Subcutaneous preadipocyte (primary cell): Measurements from ENCODE around the gene COA8. TPM values are rescaled to one million over a fixed set of nuclear protein-coding genes. Genes with fewer than 3 reads are reported as not detected.

Experiments
- small RNA-seq: library from RNA; depleted of rRNA; stranded (forward); fragments of <200 nt; gene quantifications from one replicate; pipeline ENCODE3, GENCODE V24; 2012
- total RNA-seq: library from RNA; depleted of rRNA; stranded (reverse); fragments of >200 nt; gene quantifications from 2 replicates; pipeline ENCODE4 v1.2.3, GENCODE V29; 2012

COA8 gene
- total RNA-seq = 18.0 and 18.4 TPM in 2 replicates

DNA sequence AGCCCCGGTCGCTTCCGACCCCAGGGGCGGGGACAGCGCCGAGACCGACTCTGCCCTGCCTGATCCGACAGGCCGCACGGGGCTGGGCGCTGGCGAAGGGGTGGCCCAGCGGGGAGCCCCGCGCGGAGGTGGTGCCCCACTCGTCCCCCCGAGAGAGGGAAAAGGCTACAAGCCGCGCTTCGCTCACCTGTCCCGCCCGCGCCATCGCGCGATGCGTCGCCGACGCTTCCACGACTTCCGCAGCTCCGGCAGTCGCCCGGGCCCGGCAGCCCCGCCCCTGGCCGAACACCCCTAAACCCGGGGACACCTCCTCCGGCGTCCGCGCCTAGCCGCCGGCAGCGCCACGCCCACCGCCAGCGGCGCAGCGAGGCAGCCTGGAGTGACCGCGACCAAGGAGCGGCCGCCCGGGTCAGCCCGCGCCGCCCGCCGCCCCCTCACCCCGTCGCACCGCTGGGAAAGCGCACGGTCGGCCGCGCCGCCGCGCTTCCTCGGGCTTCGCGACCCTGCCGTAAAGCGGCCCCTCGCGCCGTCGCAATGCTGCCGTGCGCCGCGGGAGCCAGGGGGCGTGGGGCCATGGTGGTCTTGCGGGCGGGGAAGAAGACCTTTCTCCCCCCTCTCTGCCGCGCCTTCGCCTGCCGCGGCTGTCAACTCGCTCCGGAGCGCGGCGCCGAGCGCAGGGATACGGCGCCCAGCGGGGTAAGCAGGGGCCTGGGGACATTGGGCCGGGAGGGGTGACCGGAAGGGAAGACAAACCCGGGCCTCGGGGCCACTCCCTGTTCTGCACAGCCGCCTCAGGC is at the start of gene COA8, which contains the start of gene BAG5:
Gene COA8 (plus strand): TSS at position 532 of the 797 bp plus-strand sequence. CDS start 42 bp downstream, at position 574.
Gene BAG5 (minus strand): TSS at position 229 of the 797 bp plus-strand sequence. CDS start 1,493 bp downstream, outside the sequence.

DNA sequence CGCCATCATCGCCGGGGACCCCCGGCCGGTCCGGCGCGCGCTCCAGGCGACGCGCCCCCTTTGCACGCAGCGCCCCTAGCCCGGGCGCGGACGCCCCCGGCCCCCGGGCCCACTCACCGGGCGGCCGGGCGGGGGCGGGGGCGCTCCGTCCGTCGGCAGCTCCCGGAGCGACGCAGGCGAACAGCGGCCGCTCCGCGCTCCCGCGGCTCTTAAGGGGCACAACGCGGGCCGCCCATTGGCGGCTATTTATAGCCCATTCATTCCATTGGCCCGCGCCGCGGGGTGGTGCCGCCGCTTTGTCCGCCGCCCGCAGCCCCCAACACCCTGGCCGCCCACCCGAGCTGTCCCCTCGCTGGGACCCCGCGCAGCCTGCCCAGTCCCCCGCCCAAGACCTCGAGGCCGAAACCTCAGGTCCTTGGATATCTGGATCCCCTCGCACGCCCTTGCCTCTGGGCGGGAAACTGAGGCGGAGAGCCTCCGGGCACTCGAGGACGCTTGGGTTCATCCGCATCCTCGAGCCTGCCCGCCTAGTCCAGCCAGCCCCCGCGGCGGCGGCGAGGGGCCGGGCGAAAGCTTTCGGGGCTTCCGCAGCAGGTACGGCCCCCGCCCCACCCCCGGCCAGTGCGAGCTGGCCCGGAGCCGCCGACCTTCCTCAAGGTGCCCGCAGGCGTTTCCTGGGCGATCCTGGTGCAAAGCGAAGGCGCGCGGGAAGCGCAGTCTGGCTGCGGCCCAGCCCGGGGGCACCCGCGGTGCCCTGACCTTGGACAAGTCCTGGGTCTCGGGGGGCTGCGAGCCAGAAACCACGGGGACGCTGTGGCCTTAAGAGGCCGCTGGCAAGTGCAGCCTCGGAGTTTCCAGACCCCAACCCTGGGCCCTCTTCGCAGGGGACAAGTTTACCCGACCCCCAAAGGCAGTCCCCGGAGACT is 39.8 kb upstream of the COA8 start, which contains the start of gene CKB:
Gene CKB (minus strand): TSS at position 182 of the 926 bp plus-strand sequence. CDS start 337 bp downstream, outside the sequence.

GRCh38 chr14:103528587-103529382 is 34.0 kb upstream of the COA8 start, which contains the start of gene TRMT61A:
TSS of gene TRMT61A (plus strand) at chr14:103529196. CDS start at chr14:103529979, 783 bp downstream.

GRCh38 chr14:103628684-103629502 is 66.1 kb downstream of the COA8 start, which contains the start of gene KLC1:
TSS of gene KLC1 (plus strand) at chr14:103629211. CDS start at chr14:103654565, 25,354 bp downstream.

Small RNAs within 50 kb of the gene (small RNA-seq; reads per million reads assigned to genes)
- gene RNU4-68P = not detected
- gene RNU7-160P = not detected

Other genes starting within 250 kb of the COA8 start
- 137 and 163 TPM in 2 replicates for gene EIF5, start 228.7 kb upstream of the COA8 start, total RNA-seq
- 70.5 and 100 TPM in 2 replicates for gene MARK3, start 177.5 kb upstream of the COA8 start, total RNA-seq
- gene CKB, start 40.1 kb upstream of the COA8 start, total RNA-seq = 9.2 and 13.7 TPM in 2 replicates
- 11.0 and 14.3 TPM in 2 replicates for gene TRMT61A, start 33.8 kb upstream of the COA8 start, total RNA-seq
- gene BAG5, start 303 bp upstream of the COA8 start, total RNA-seq = 21.7 and 29.7 TPM in 2 replicates
- gene KLC1, start 66.3 kb downstream of the COA8 start, total RNA-seq = 123 and 171 TPM in 2 replicates
- gene XRCC3, start 152.5 kb downstream of the COA8 start, total RNA-seq = 18.4 and 26.2 TPM in 2 replicates
- 39.5 and 42.3 TPM in 2 replicates for gene ZFYVE21, start 152.8 kb downstream of the COA8 start, total RNA-seq